T follicular helper cell (primary cell): ENCODE results near the gene AGBL4.

Source experiments
- DNase-seq: peaks from one replicate; pipeline ENCODE4 v3.0.0-alpha.2; 2020; ENCODE audit warnings: low read depth

Gene AGBL4

DNA sequence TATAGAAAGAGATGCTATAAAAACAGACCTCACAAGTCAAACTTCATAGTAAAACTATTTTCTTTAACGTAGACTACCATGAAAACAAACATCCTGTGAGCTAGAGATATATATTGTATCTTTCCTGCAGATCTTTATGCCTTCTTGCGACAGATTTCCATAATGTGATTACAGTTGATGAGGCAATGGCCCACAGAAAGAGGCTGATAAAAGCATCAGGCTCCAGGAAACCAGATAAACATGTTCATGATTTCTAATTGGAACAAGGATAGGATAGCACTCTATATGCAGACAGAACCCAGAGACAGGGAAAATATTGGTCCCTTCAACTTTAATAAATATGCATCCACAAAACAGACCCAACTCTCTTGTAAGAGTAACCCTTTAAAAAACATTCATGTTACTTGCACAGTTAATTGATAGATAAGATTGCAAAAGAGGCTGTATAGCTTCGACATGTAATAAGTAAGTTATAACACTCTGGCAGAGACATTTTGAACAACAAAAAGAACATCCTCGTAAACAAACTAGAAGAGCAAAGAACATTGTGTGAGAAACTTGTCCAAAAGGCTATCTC lies 329.4 kb downstream of the AGBL4 start:
- no peak for DNase-seq

DNA sequence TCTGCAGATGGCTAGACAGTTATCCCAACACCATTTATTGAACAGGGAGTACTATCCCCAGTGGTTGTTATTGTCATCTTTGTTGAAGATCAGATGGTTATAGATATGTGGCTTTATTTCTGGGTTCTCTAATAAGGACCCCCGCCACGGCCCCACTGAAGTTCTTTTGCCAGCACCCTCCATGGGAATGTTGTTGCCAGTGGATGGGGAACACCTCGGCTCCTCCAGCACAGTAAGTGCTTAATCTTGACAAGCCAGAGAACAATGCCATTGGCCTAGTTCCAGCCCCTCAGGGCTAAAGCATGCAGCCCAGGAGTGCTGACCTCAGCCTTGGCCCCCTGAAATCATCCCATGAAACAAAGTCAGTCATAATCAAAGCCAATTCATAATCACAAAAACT lies 337.6 kb downstream of the AGBL4 start:
- no peak for DNase-seq

- no peak for DNase-seq
These were observed 346.0 kb downstream of the AGBL4 start for GRCh38 chr1:49677706-49678105.

GRCh38 chr1:49651136-49651535 lies 372.6 kb downstream of the AGBL4 start:
- DNase-seq = no peak

DNA sequence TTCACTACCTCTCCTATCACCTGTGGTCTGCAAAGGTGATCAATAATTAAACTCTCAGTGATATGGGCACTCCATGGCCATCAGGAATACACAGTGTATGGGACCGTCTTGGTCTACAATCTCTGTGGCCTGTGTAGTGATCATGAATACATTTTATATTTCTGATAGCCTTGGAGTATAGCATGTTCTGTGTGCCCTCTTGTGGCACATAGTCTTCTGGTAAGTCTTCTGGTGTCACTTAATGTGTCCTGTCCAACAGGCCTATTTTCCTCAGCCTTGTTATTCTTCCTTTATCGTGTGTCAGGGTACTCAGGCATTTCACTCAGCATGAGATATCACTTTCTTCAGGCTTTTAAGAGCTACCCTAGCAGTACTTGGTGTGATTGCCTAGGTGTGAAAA lies 393.6 kb downstream of the AGBL4 start:
- no peak for DNase-seq

GRCh38 chr1:49627781-49628180 lies 396.0 kb downstream of the AGBL4 start:
- no peak for DNase-seq

GRCh38 chr1:49626472-49626871 lies 397.3 kb downstream of the AGBL4 start:
- DNase-seq = no peak

GRCh38 chr1:49622877-49623276 lies 400.9 kb downstream of the AGBL4 start:
- DNase-seq = no peak

DNA sequence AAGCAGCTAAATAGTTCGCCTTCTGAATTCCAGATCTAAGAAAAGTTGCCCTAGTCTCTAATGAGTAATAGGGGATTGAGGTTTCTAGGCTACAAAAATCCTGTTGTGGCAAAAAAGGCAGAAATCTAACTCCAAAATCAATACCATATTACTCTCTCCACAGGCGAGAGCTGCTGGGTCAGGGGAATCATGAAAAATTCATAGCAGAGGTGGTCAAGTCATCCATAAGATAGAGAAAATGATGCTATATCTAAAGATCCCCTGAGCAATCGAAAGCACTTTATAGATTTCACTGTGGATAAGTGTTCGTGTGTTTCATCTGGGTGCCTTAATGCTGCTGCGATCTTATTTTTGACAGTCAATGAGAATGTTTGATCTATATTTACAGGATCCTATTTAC lies 417.7 kb downstream of the AGBL4 start:
- no peak for DNase-seq

DNA sequence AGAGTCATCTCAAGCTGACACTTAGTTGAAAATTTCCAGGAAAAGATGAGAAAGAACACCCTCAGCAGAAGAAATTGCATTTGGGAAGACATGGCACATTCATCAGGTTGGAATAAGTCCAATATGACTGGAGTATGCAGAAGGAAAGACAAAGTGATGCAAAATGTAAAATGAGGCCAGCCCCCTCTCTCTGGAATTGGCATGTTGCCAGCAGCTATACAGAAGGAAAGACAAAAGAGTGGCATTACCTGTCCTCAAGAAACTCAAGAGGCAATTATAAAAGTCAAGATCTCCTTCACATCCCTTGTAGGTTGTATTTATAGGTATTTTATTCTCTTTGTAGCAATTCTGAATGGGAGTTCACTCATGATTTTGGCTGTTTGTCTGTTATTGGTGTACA lies 426.3 kb downstream of the AGBL4 start:
- no peak for DNase-seq

- DNase-seq = no peak
These were observed 447.3 kb downstream of the AGBL4 start for GRCh38 chr1:49576327-49576901.

GRCh38 chr1:49556676-49557234 lies 467.0 kb downstream of the AGBL4 start:
- no peak for DNase-seq

GRCh38 chr1:49552101-49552500 lies 471.7 kb downstream of the AGBL4 start:
- no peak for DNase-seq

GRCh38 chr1:49544615-49545014 lies 479.1 kb downstream of the AGBL4 start:
- DNase-seq = no peak

DNA sequence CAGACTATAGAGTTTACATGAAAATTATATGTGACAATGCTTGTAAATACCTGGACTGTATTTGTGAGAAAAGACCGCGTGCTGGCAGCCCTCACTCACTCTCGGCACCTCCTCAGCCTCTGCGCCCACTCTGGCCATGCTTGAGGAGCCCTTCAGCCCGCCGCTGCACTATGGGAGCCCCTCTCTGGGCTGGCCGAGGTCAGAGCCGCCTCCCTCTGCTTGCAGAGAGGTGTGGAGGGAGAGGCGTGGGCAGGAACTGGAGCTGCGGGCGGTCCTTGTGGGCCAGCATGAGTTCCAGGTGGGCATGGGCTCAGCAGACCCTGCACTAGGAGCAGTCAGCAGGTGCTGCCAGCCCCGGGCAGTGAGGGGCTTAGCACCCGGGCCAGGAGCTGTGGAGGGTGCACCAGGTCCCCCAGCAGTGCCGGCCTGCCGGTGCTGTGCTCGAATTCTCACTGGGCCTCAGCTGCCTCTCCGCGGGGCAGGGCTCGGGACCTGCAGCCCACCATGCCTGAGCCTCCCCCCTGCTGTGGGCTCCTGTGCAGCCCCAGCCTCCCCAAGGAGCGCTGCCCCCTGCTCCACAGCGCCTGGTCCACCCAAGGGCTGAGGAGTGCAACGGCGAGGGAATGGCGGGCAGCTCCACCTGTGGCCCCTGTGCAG lies 482.5 kb downstream of the AGBL4 start:
- DNase-seq = no peak

GRCh38 chr1:49527606-49528305 lies 496.0 kb downstream of the AGBL4 start:
- no peak for DNase-seq

DNA sequence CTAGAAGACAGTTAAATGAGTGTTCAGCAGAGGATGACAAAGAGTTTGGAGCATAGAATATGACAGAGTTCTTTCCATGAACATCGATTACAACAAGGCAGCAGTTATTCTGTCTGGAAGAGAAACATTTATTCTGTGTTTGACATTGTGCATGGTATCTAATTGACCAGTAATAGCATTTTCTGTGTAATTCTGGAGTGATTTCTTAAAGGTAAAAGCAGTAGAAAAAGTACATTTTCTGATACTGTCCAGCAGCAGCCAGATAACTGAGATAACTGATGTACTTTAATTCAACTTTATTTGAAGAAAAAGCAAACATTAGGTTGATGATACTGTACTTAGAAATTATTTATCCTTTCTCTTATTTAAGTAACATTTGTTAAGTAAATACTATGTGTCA lies 497.1 kb downstream of the AGBL4 start:
- no peak for DNase-seq

DNA sequence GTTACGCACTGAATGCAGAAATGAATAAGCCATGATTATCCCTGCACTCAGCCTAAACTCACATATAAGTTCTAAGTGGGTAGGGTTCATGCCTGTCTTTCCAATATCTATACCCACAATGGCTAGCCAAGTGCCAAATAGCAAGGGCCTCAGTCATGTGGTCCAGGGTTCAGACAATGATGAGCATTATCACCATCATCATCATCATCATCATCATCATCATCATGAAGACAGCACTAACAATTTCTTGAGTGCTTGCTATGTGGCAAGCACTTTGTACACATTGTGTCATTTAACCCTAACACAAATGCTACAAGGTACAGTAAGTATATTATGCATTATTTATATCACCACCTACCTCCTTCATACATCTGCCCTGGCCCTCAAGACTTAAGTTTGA lies 500.0 kb downstream of the AGBL4 start:
- no peak for DNase-seq

DNA sequence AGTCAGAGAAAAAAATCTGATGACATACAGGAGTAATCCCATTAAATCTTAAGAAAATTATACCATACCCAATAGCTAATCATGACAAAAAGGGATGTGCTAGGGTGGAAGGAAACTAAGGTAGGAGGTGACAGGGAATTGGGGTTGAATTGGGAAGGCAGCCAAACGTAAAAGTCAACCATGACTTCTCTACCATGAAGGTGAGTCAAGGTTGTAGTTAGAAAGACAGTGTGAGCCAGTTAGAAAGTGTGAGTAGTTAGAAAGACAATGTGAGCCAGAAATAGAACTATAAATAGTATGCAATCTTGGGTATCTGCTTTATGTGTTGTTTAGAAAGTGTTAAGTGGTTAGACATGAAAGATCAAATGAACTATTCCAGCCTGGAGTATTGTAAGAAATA lies 556.8 kb downstream of the AGBL4 start:
- DNase-seq = no peak

GRCh38 chr1:49465486-49466185 lies 558.1 kb downstream of the AGBL4 start:
- no peak for DNase-seq

DNA sequence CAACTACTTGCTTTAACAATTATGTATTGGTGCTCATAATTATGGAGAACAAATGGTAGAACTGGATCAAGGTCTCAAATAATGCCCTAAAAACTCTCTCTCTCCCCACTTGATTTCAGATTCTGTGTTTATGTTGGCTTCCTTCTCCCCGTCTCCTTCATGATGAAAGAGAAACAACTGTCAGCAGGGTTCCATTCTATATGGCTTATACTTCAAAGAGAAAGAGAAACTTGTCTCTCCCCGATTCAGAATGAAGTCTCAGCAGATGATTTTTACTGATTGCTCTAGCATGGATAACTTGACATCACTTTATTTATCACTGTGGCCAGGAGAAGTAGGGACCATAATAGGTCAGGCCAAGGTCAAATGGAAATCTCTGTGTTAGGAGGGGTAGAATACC lies 575.6 kb downstream of the AGBL4 start:
- DNase-seq = no peak

GRCh38 chr1:49436865-49437264 lies 586.9 kb downstream of the AGBL4 start:
- no peak for DNase-seq
